ENCODE measurements around the gene GLO1.

Gene GLO1

GRCh38 chr6:38654263-38654662, 48.7 kb downstream of the GLO1 start:
- no peak for DNase-seq (ENCODE audit: low read depth, low spot score)
- no peak for TF ChIP-seq CTCF (IDR thresholded peaks at IDR 0.05; ENCODE audit: low read depth, low read length)
- in situ Hi-C loops (cut with HindIII; ENCODE audit: low sequenced_read_pairs): no loop called here
- H3K4me3 ChIP-seq (ENCODE audit: low read depth, low read length): no peak overlapping the region

- no peak overlapping the region for H3K4me3 ChIP-seq (ENCODE audit: low read depth, low read length)
- no peak for TF ChIP-seq CTCF (IDR thresholded peaks at IDR 0.05; ENCODE audit: low read depth, low read length)
- no peak for DNase-seq (ENCODE audit: low read depth, low spot score)
- in situ Hi-C loops (cut with HindIII; ENCODE audit: low sequenced_read_pairs): no loop called here
Measured at GRCh38 chr6:38651121-38651784, 51.7 kb downstream of the GLO1 start.

GRCh38 chr6:38650207-38650752, 52.7 kb downstream of the GLO1 start:
- no peak for TF ChIP-seq CTCF (IDR thresholded peaks at IDR 0.05; ENCODE audit: low read depth, low read length)
- in situ Hi-C loops (cut with HindIII; ENCODE audit: low sequenced_read_pairs): no loop called here
- no peak for DNase-seq (ENCODE audit: low read depth, low spot score)
- no peak overlapping the region for H3K4me3 ChIP-seq (ENCODE audit: low read depth, low read length)

GRCh38 chr6:38649744-38650143, 53.2 kb downstream of the GLO1 start:
- no peak for TF ChIP-seq CTCF (IDR thresholded peaks at IDR 0.05; ENCODE audit: low read depth, low read length)
- H3K4me3 ChIP-seq (ENCODE audit: low read depth, low read length): no peak overlapping the region
- DNase-seq (ENCODE audit: low read depth, low spot score): no peak
- in situ Hi-C loops (cut with HindIII; ENCODE audit: low sequenced_read_pairs): no loop called here

- no peak for DNase-seq (ENCODE audit: low read depth, low spot score)
- no peak overlapping the region for H3K4me3 ChIP-seq (ENCODE audit: low read depth, low read length)
- no peak for TF ChIP-seq CTCF (IDR thresholded peaks at IDR 0.05; ENCODE audit: low read depth, low read length)
- in situ Hi-C loops (cut with HindIII; ENCODE audit: low sequenced_read_pairs): no loop called here
Measured at GRCh38 chr6:38648629-38649028, 54.3 kb downstream of the GLO1 start.

- no peak for TF ChIP-seq CTCF (IDR thresholded peaks at IDR 0.05; ENCODE audit: low read depth, low read length)
Measured at GRCh38 chr6:38646166-38646878, 56.6 kb downstream of the GLO1 start.

More at GRCh38 chr6:38646166-38646878, 56.6 kb downstream of the GLO1 start:
- DNase-seq (ENCODE audit: low read depth, low spot score): peak; percentile 7
- no peak overlapping the region for H3K4me3 ChIP-seq (ENCODE audit: low read depth, low read length)
- in situ Hi-C loops (cut with HindIII; ENCODE audit: low sequenced_read_pairs): no loop called here
